Anterior cingulate cortex (tissue), 58 donors: ENCODE data around the gene ARHGAP15.

Source experiments
- DNase-seq, 58 donors: peaks; one replicate each; lab custom pipeline; 2025; lab: John Stamatoyannopoulos, UW

Gene ARHGAP15

GRCh38 chr2:143603035-143603655, 473.9 kb downstream of the ARHGAP15 start:
- DNase-seq, result peak in 1 of 58 donors; percentile 10

GRCh38 chr2:143603846-143604565, 474.8 kb downstream of the ARHGAP15 start:
- DNase-seq, result no peak

- DNase-seq, result no peak
Measured at GRCh38 chr2:143604566-143604959, 475.3 kb downstream of the ARHGAP15 start.

- DNase-seq, result peak in 1 of 58 donors; percentile 12
Measured at GRCh38 chr2:143607231-143608062, 478.2 kb downstream of the ARHGAP15 start.

GRCh38 chr2:143608063-143608423, 478.8 kb downstream of the ARHGAP15 start:
- DNase-seq, result no peak

GRCh38 chr2:143608758-143609157, 479.5 kb downstream of the ARHGAP15 start:
- DNase-seq, result no peak

GRCh38 chr2:143611336-143611735, 482.1 kb downstream of the ARHGAP15 start:
- no peak for DNase-seq

- no peak for DNase-seq
Measured at GRCh38 chr2:143615562-143615961, 486.3 kb downstream of the ARHGAP15 start.

GRCh38 chr2:143616452-143616851, 487.2 kb downstream of the ARHGAP15 start:
- no peak for DNase-seq

GRCh38 chr2:143617803-143618415, 488.7 kb downstream of the ARHGAP15 start:
- no peak for DNase-seq

- no peak for DNase-seq
Measured at GRCh38 chr2:143622106-143622505, 492.9 kb downstream of the ARHGAP15 start.

- no peak for DNase-seq
Measured at GRCh38 chr2:143623231-143623908, 494.2 kb downstream of the ARHGAP15 start.

GRCh38 chr2:143623909-143624260, 494.7 kb downstream of the ARHGAP15 start:
- peak in 1 of 58 donors; percentile 23 for DNase-seq

GRCh38 chr2:143629340-143629739, 500.1 kb downstream of the ARHGAP15 start:
- DNase-seq, result no peak

GRCh38 chr2:143632751-143633374, 503.6 kb downstream of the ARHGAP15 start:
- no peak for DNase-seq

- DNase-seq, result no peak
Measured at GRCh38 chr2:143633419-143633818, 504.2 kb downstream of the ARHGAP15 start.

GRCh38 chr2:143635302-143635701, 506.1 kb downstream of the ARHGAP15 start:
- DNase-seq, result no peak

- no peak for DNase-seq
Measured at GRCh38 chr2:143635936-143636335, 506.7 kb downstream of the ARHGAP15 start.

- DNase-seq, result no peak
Measured at GRCh38 chr2:143640826-143641225, 511.6 kb downstream of the ARHGAP15 start.
